Lung (tissue), 12 donors: ENCODE measurements around the gene GPR146. TPM values are rescaled to one million over a fixed set of nuclear protein-coding genes. Genes with fewer than 3 reads are reported as not detected.

Experiments
- ATAC-seq: fragments of 200-7000 bp; cut with Tn5 transposase; one replicate; pipeline ENCODE4 v1.9.1; 2020; ENCODE audit warnings: moderate number of reproducible peaks; ENCODE audit not compliant: insufficient read depth, low FRiP score
- DNase-seq, 3 donors: peaks; one replicate each; pipeline ENCODE4 v3.0.0-alpha.2; 2013 to 2017
- H3K27ac ChIP-seq, 2 donors: one replicate each; pipeline ENCODE4 v1.5.1; 2013; ENCODE audit warnings: mild to moderate bottlenecking in 2 of 2, moderate library complexity in 2 of 2, control low read depth in 1 of 2, inconsistent platforms in 1 of 2, low read depth in 1 of 2, low read length in 1 of 2
- H3K27me3 ChIP-seq, 3 donors: one replicate each; pipeline ENCODE4 v1.5.1; 2013; ENCODE audit warnings: low read length in 2 of 3; ENCODE audit not compliant: control insufficient read depth in 3 of 3, insufficient read depth in 3 of 3
- H3K36me3 ChIP-seq, 4 donors: one replicate each; pipeline ENCODE4 v1.5.1; 2013; ENCODE audit warnings: low read length in 4 of 4, mild to moderate bottlenecking in 1 of 4, moderate library complexity in 1 of 4; ENCODE audit not compliant: control insufficient read depth in 4 of 4, insufficient read depth in 4 of 4
- H3K4me1 ChIP-seq, 5 donors: one replicate each; pipeline ENCODE4 v1.5.1; 2013; ENCODE audit warnings: low read length in 5 of 5, mild to moderate bottlenecking in 2 of 5, moderate library complexity in 1 of 5; ENCODE audit not compliant: control insufficient read depth in 5 of 5, insufficient read depth in 5 of 5
- H3K4me3 ChIP-seq: one replicate; pipeline ENCODE4 v1.5.1; 2013; ENCODE audit warnings: mild to moderate bottlenecking, control low read depth, moderate library complexity
- H3K9ac ChIP-seq, 2 donors: one replicate each; pipeline ENCODE4 v1.5.1; 2013; ENCODE audit warnings: low read length in 2 of 2, control low read depth in 1 of 2; ENCODE audit not compliant: insufficient read depth in 1 of 2
- H3K9me3 ChIP-seq, 4 donors: one replicate each; pipeline ENCODE4 v1.5.1; 2013; ENCODE audit warnings: low read length in 3 of 4, mild to moderate bottlenecking in 1 of 4, moderate library complexity in 1 of 4; ENCODE audit not compliant: control insufficient read depth in 4 of 4, insufficient read depth in 3 of 4
- CTCF ChIP-seq: IDR thresholded peaks from 2 replicates; pipeline ENCODE4 v1.5.1; 2012; ENCODE audit warnings: mild to moderate bottlenecking; ENCODE audit errors: control extremely low read depth, extremely low read depth
- WGBS, 2 donors: extraction: QIAGEN DNeasy Blood & Tissue Kit; methylation state at CpG; one replicate each; pipeline ENCODE4 v1.1.7; 2013; 5-methylcytosine and 5-hydroxymethylcytosine counted together
- polyA plus RNA-seq, 2 donors: library from polyadenylated mRNA; stranded (reverse); fragments of 200-250 nt; gene quantifications; one replicate each; pipeline ENCODE4 v1.2.1, GENCODE V29; 2013
- total RNA-seq, 2 donors: library from RNA; depleted of rRNA in 1 of 2; stranded (reverse); fragments of >200 nt in 1 of 2; gene quantifications; one replicate each; pipeline ENCODE4 v1.2.1, GENCODE V29; 2014 to 2021
- donor health status: control.
- donor health status: control.
- donor health status: Bipolar disorder and iron deficiency.
- donor health status: healthy.
- donor health status: DM: yes; HTN: yes; CAD: no.

GPR146 gene
- total and polyA plus RNA-seq, 4 donors, result 13.7 to 27.1 (median 14.0) TPM

GRCh38 chr7:1099637-1100036 lies 55.3 kb downstream of the GPR146 start:
- Histone ChIP-seq H3K27ac (no peak overlapping the region), H3K4me1 (peaks cover 0 to 35% (median 7%) of the 10 kb centered on the region in 5 donors), H3K9ac (no peak overlapping the region), H3K4me3 (no peak overlapping the region), H3K36me3 (peaks cover 0 to 3% (median 1%) of the 10 kb centered on the region in 4 donors), H3K9me3 (peaks cover 0 to 2% (median 0%) of the 10 kb centered on the region in 4 donors), H3K27me3 (no peaks in the 10 kb centered on the region)
- TF ChIP-seq CTCF, result no peak
- ATAC-seq, result no peak
- WGBS, 2 donors, result 96 to 97% methylated on average over 16 of the region's 16 CpGs
- no peak for DNase-seq

DNA sequence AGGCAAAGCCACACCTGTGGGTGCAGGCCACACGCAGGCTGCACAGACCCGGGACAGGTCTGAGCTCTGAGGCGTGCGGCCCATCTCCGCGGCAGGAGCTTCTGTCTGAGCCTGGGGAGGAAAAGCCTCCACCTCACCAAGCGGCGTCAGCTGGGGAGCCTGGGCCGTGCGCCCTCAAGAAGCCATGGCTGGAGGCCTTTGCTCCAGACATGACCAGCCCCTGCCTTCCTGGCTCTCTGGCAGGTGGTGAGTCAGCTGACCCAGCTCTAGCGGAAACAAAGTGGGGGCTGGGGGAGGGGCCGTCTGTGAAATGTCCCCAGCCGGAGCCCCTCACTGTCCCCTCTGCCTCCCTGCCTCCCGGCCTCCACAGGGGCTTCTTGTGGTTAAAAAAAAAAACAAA lies 56.0 kb downstream of the GPR146 start:
- H3K9ac ChIP-seq, result no peak overlapping the region
- H3K27ac ChIP-seq, result no peak overlapping the region
- peaks cover 0 to 33% (median 6%) of the 10 kb centered on the region in 5 donors for H3K4me1 ChIP-seq
- DNase-seq, result no peak
- 84 to 87% methylated on average over 14 of the region's 14 CpGs for WGBS, 2 donors
- ATAC-seq, result no peak
- H3K27me3 ChIP-seq, result no peaks in the 10 kb centered on the region
- no peak overlapping the region for H3K4me3 ChIP-seq
- peaks cover 0 to 2% (median 0%) of the 10 kb centered on the region in 4 donors for H3K9me3 ChIP-seq
- no peak for TF ChIP-seq CTCF
- peaks cover 0 to 3% (median 1%) of the 10 kb centered on the region in 4 donors for H3K36me3 ChIP-seq

DNA sequence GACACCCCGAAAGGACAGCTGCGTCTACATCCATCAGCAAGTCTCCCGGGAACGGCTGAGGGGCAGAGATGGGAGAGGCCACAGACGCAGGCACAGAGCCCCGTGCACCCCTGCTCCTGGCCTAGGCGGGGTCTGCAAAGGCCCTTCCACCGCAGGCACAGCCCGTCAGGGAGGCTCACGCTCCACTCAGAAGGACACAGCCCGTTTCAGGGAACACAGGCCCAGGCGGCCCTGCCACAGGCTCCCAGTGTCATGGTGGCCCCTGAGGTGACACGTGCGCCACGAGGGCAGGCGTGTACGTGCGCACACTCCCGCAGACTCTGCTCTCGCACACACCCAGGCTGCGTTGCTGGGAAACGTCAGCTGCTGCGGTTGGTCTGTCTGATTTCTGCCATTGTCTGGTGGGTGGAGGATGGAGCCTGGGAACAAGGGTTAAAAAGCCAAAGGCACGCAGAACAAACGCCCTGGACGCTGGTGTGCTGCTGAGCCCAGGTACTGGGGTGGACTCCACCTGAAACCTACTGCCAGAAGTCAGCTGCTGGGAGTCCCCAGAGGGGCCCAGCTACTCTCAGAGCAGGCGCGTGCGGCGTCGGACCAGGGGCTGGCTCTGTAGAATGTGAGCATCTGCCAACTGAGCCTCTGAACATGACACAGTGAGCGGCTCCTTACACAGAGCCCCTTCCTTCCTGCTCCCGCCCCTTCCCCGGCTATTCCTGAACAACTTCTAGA lies 56.7 kb downstream of the GPR146 start:
- WGBS, 2 donors, result 87 to 89% methylated on average over 34 of the region's 34 CpGs
- H3K9ac ChIP-seq, result no peak overlapping the region
- no peak overlapping the region for H3K4me3 ChIP-seq
- DNase-seq (peak in 1 of 3 donors; percentile 36), ATAC-seq (no peak)
- H3K27ac ChIP-seq, result no peak overlapping the region
- peaks cover 0 to 27% (median 0%) of the 10 kb centered on the region in 5 donors for H3K4me1 ChIP-seq
- TF ChIP-seq CTCF, result no peak
- H3K9me3 ChIP-seq, result no peaks in the 10 kb centered on the region
- peaks cover 0 to 3% (median 1%) of the 10 kb centered on the region in 4 donors for H3K36me3 ChIP-seq
- H3K27me3 ChIP-seq, result no peaks in the 10 kb centered on the region
